ENCODE measurements around the gene DLG1. TPM values are rescaled to one million over a fixed set of nuclear protein-coding genes. Genes with fewer than 3 reads are reported as not detected.

Gene DLG1
- total and polyA plus RNA-seq, 2 experiments from 2014 or later = 54.8 to 128 TPM

- DNase-seq (ENCODE audit: low spot score) = no peak
- H3K9me2 ChIP-seq (replicated peaks; ENCODE audit: insufficient read depth) = no peaks in the 10 kb centered on the region
- peaks cover 13% of the 10 kb centered on the region for H3K4me1 ChIP-seq (ENCODE audit: insufficient read depth)
- no peak overlapping the region for H3K4me2 ChIP-seq
- H4K20me1 ChIP-seq (ENCODE audit: insufficient read depth, poor library complexity, severe bottlenecking) = no peaks in the 10 kb centered on the region
- no peak overlapping the region for H3K4me3 ChIP-seq
- 96% methylated on average over 20 of the region's 20 CpGs for WGBS (ENCODE audit: low lambda C conversion rate, missing lambda C conversion rate)
- TF ChIP-seq, protein P1, sequence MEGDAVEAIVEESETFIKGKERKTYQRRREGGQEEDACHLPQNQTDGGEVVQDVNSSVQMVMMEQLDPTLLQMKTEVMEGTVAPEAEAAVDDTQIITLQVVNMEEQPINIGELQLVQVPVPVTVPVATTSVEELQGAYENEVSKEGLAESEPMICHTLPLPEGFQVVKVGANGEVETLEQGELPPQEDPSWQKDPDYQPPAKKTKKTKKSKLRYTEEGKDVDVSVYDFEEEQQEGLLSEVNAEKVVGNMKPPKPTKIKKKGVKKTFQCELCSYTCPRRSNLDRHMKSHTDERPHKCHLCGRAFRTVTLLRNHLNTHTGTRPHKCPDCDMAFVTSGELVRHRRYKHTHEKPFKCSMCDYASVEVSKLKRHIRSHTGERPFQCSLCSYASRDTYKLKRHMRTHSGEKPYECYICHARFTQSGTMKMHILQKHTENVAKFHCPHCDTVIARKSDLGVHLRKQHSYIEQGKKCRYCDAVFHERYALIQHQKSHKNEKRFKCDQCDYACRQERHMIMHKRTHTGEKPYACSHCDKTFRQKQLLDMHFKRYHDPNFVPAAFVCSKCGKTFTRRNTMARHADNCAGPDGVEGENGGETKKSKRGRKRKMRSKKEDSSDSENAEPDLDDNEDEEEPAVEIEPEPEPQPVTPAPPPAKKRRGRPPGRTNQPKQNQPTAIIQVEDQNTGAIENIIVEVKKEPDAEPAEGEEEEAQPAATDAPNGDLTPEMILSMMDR (IDR thresholded peaks at IDR 0.05; ENCODE audit: poor library complexity) = no peak
- no peak for TF ChIP-seq EZH2 (IDR thresholded peaks at IDR 0.05; ENCODE audit: borderline replicate concordance)
- TF ChIP-seq EZH2phosphoT487 (IDR thresholded peaks at IDR 0.05; ENCODE audit: low read depth, severe bottlenecking, unreplicated experiment) = no peak
- H3K27me3 ChIP-seq = no peaks in the 10 kb centered on the region
- no peaks in the 10 kb centered on the region for H3K79me2 ChIP-seq
- no peak overlapping the region for H3K27ac ChIP-seq
- H3K36me3 ChIP-seq (replicated peaks; ENCODE audit: insufficient read depth, low read depth) = no peaks in the 10 kb centered on the region
- H3K9me3 ChIP-seq (ENCODE audit: low read depth) = no peaks in the 10 kb centered on the region
- no peak overlapping the region for H2AFZ ChIP-seq
These were observed 297.1 kb downstream of the DLG1 start for GRCh38 chr3:197001106-197001971.

DNA sequence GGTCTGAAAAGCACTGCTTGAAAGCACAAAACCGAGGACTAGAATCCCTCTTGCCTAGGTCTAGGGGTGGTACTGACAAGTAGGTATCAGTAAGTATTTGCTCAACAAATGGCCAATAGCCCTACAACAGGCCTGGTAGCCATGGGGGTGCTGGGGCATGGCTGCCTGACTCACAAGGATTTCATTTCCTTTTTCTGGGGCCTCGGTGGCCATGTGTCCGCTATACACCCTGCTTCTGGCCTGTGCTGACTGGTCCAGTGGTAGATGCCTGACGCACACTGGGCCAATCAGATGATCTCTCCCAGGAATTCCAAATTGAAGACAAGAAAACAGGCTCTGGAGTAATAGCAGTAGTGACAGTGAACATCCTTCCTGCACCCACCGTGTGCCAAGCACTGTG, 298.2 kb downstream of the DLG1 start:
- H3K27ac ChIP-seq = no peak overlapping the region
- no peaks in the 10 kb centered on the region for H3K9me2 ChIP-seq (replicated peaks; ENCODE audit: insufficient read depth)
- H2AFZ ChIP-seq = no peak overlapping the region

GRCh38 chr3:196998966-196999760, 299.2 kb downstream of the DLG1 start:
- no peaks in the 10 kb centered on the region for H4K20me1 ChIP-seq (ENCODE audit: insufficient read depth, poor library complexity, severe bottlenecking)
- no peak for DNase-seq (ENCODE audit: low spot score)

More for the DNA sequence above, 298.2 kb downstream of the DLG1 start:
- WGBS (ENCODE audit: low lambda C conversion rate, missing lambda C conversion rate) = 93% methylated on average over 5 of the region's 5 CpGs
- H3K4me3 ChIP-seq = no peak overlapping the region
- H3K9me3 ChIP-seq (ENCODE audit: low read depth) = no peaks in the 10 kb centered on the region
- no peaks in the 10 kb centered on the region for H3K36me3 ChIP-seq (replicated peaks; ENCODE audit: insufficient read depth, low read depth)
- H3K4me2 ChIP-seq = no peak overlapping the region
- no peaks in the 10 kb centered on the region for H4K20me1 ChIP-seq (ENCODE audit: insufficient read depth, poor library complexity, severe bottlenecking)
- peaks cover 13% of the 10 kb centered on the region for H3K4me1 ChIP-seq (ENCODE audit: insufficient read depth)
- DNase-seq (ENCODE audit: low spot score) = no peak
- TF ChIP-seq EZH2phosphoT487 (IDR thresholded peaks at IDR 0.05; ENCODE audit: low read depth, severe bottlenecking, unreplicated experiment) (no peak), EZH2 (IDR thresholded peaks at IDR 0.05; ENCODE audit: borderline replicate concordance) (no peak)
- TF ChIP-seq, protein P1 (IDR thresholded peaks at IDR 0.05; ENCODE audit: poor library complexity) = no peak
- no peaks in the 10 kb centered on the region for H3K27me3 ChIP-seq
- no peaks in the 10 kb centered on the region for H3K79me2 ChIP-seq

More at GRCh38 chr3:196998966-196999760, 299.2 kb downstream of the DLG1 start:
- Histone ChIP-seq H2AFZ (no peak overlapping the region), H3K27me3 (no peaks in the 10 kb centered on the region), H3K4me2 (no peak overlapping the region), H3K79me2 (no peaks in the 10 kb centered on the region), H3K9me2 (replicated peaks; ENCODE audit: insufficient read depth) (no peaks in the 10 kb centered on the region), H3K4me1 (ENCODE audit: insufficient read depth) (peaks cover 11% of the 10 kb centered on the region), H3K4me3 (no peak overlapping the region), H3K36me3 (replicated peaks; ENCODE audit: insufficient read depth, low read depth) (no peaks in the 10 kb centered on the region), H3K27ac (no peak overlapping the region), H3K9me3 (ENCODE audit: low read depth) (no peaks in the 10 kb centered on the region)
- TF ChIP-seq EZH2 (IDR thresholded peaks at IDR 0.05; ENCODE audit: borderline replicate concordance) = no peak
- TF ChIP-seq EZH2phosphoT487 (IDR thresholded peaks at IDR 0.05; ENCODE audit: low read depth, severe bottlenecking, unreplicated experiment) = no peak
- TF ChIP-seq, protein P1 (IDR thresholded peaks at IDR 0.05; ENCODE audit: poor library complexity) = no peak
- 86% methylated on average over 21 of the region's 21 CpGs for WGBS (ENCODE audit: low lambda C conversion rate, missing lambda C conversion rate)
